H1 (cell line): ENCODE data around the gene JAKMIP1. TPM values are rescaled to one million over a fixed set of nuclear protein-coding genes. Genes with fewer than 3 reads are reported as not detected.

Source experiments
- CTCF ChIA-PET: fragments of 300-600 bp; sonication (Branson Sonifier 250); formaldehyde crosslinking; loops from one replicate; lab custom pipeline; 2021; ENCODE audit not compliant: partially characterized antibody; lab: Charles Lee
- POLR2A ChIA-PET: fragments of 300-600 bp; sonication (Branson Sonifier 250); formaldehyde crosslinking; loops from one replicate; lab custom pipeline; 2021; ENCODE audit warnings: inconsistent platforms; ENCODE audit not compliant: partially characterized antibody; lab: Charles Lee
- DNase-seq, 2 experiments: peaks; one replicate each; pipeline versions ENCODE4 v3.0.0 to v3.0.0-alpha.2; 2010 to 2022; ENCODE audit warnings: low spot score in 2 of 2, low read depth in 1 of 2, mixed read lengths in 1 of 2
- FAIRE-seq: peaks from 2 replicates; lab custom pipeline; 2011; peaks lifted over from hg19 to GRCh38; lab: Jason Lieb, UNC
- H2AFZ ChIP-seq: 2 replicates; pipeline ENCODE4 v1.8.1; 2012; ENCODE audit warnings: low read length, inconsistent platforms
- H2AK5ac ChIP-seq: 2 replicates; pipeline ENCODE4 v1.6.1; 2013; ENCODE audit warnings: low read depth, low read length
- H2BK120ac ChIP-seq: replicated peaks from 2 replicates; pipeline ENCODE3; 2013; ENCODE audit warnings: low read depth, low read length, inconsistent platforms
- H2BK12ac ChIP-seq: 2 replicates; pipeline ENCODE4 v1.6.1; 2013; ENCODE audit warnings: low read depth, low read length
- H2BK15ac ChIP-seq: 2 replicates; pipeline ENCODE4 v1.6.1; 2013; ENCODE audit warnings: low read length
- H2BK20ac ChIP-seq: 2 replicates; pipeline ENCODE4 v1.6.1; 2013; ENCODE audit warnings: low read length
- H2BK5ac ChIP-seq: 2 replicates; pipeline ENCODE4 v1.6.1; 2013; ENCODE audit warnings: low read depth, low read length
- H3K14ac ChIP-seq: 2 replicates; pipeline ENCODE4 v1.6.1; 2013; ENCODE audit warnings: inconsistent platforms; ENCODE audit not compliant: insufficient read length
- H3K18ac ChIP-seq: 2 replicates; pipeline ENCODE4 v1.6.1; 2013; ENCODE audit warnings: low read length; ENCODE audit errors: extremely low read depth
- H3K23ac ChIP-seq: 2 replicates; pipeline ENCODE4 v1.6.1; 2013; ENCODE audit warnings: inconsistent platforms; ENCODE audit not compliant: insufficient read length
- H3K23me2 ChIP-seq: 2 replicates; pipeline ENCODE4 v1.6.1; 2013; ENCODE audit warnings: low read depth, low read length
- H3K27ac ChIP-seq: 2 replicates; pipeline ENCODE4 v1.6.1; 2011; ENCODE audit warnings: low read depth, low read length, inconsistent platforms
- H3K27me3 ChIP-seq, 4 experiments: replicated peaks in 1 of 4; 1 replicate in 1 of 4; 2 replicates in 3 of 4; pipeline versions ENCODE4 v1.6.1 to v1.8.1; 2011 to 2013; ENCODE audit warnings: low read length in 3 of 4, mild to moderate bottlenecking in 3 of 4, inconsistent platforms in 2 of 4, mixed read lengths in 2 of 4, moderate library complexity in 1 of 4; ENCODE audit not compliant: control insufficient read depth in 3 of 4, insufficient read depth in 3 of 4; ENCODE audit errors: extremely low read depth in 1 of 4
- H3K36me3 ChIP-seq, 4 experiments: 2 replicates each; pipeline versions ENCODE4 v1.6.1 to v1.8.1; 2011 to 2013; ENCODE audit warnings: mild to moderate bottlenecking in 4 of 4, low read length in 3 of 4, moderate library complexity in 2 of 4, control low read depth in 1 of 4, inconsistent platforms in 1 of 4; ENCODE audit not compliant: insufficient read depth in 4 of 4, control insufficient read depth in 2 of 4
- H3K4ac ChIP-seq: replicated peaks from 2 replicates; pipeline ENCODE3; 2013; ENCODE audit warnings: low read length, low read depth, mixed read lengths, inconsistent platforms; ENCODE audit not compliant: insufficient read length
- H3K4me1 ChIP-seq, 4 experiments: replicated peaks in 1 of 4; 1 replicate in 1 of 4; 2 replicates in 3 of 4; pipeline versions ENCODE4 v1.6.1 to v1.8.1; 2011 to 2013; ENCODE audit warnings: low read length in 3 of 4, inconsistent platforms in 2 of 4, mixed read lengths in 1 of 4; ENCODE audit not compliant: insufficient read depth in 4 of 4, control insufficient read depth in 3 of 4
- H3K4me2 ChIP-seq, 2 experiments: 2 replicates each; pipeline versions ENCODE4 v1.6.1 to v1.8.1; 2011 to 2013; ENCODE audit warnings: low read depth in 2 of 2, low read length in 2 of 2, control low read depth in 1 of 2, inconsistent platforms in 1 of 2, mild to moderate bottlenecking in 1 of 2; ENCODE audit not compliant: insufficient read depth in 1 of 2
- H3K4me3 ChIP-seq, 4 experiments: fragments of 200-600, 300-600 bp in 1 of 4; sonication (generic), shearing (Covaris generic), sonication (Bioruptor Twin) in 1 of 4; 2 replicates each; pipeline versions ENCODE4 v1.5.1 to v1.8.1; 2011 to 2016; ENCODE audit warnings: low read length in 4 of 4, low read depth in 3 of 4, control low read depth in 2 of 4, inconsistent platforms in 2 of 4, mild to moderate bottlenecking in 2 of 4, mixed read lengths in 1 of 4, moderate library complexity in 1 of 4; ENCODE audit not compliant: insufficient read depth in 2 of 4; ENCODE audit errors: extremely low read depth in 1 of 4
- H3K56ac ChIP-seq: replicated peaks from 2 replicates; pipeline ENCODE3; 2013; ENCODE audit warnings: low read depth, mild to moderate bottlenecking, mixed read lengths, low read length, inconsistent platforms; ENCODE audit not compliant: insufficient read length
- H3K79me1 ChIP-seq: 2 replicates; pipeline ENCODE4 v1.6.1; 2013; ENCODE audit warnings: low read depth, low read length, control low read depth
- H3K79me2 ChIP-seq, 2 experiments: 2 replicates each; pipeline versions ENCODE4 v1.6.1 to v1.8.1; 2012 to 2013; ENCODE audit warnings: low read length in 2 of 2, mild to moderate bottlenecking in 2 of 2, inconsistent platforms in 1 of 2; ENCODE audit not compliant: insufficient read depth in 2 of 2, control insufficient read depth in 1 of 2
- H3K9ac ChIP-seq, 4 experiments: replicated peaks in 1 of 4; 1 replicate in 1 of 4; 2 replicates in 3 of 4; pipeline versions ENCODE4 v1.6.1 to v1.8.1; 2011 to 2013; ENCODE audit warnings: low read depth in 3 of 4, low read length in 3 of 4, control low read depth in 2 of 4, mild to moderate bottlenecking in 2 of 4, moderate library complexity in 2 of 4, inconsistent platforms in 1 of 4; ENCODE audit errors: extremely low read depth in 1 of 4
- H3K9me3 ChIP-seq, 2 experiments: 2 replicates each; pipeline versions ENCODE4 v1.6.1 to v1.8.1; 2012 to 2013; ENCODE audit warnings: mild to moderate bottlenecking in 2 of 2, moderate library complexity in 2 of 2, control low read depth in 1 of 2, inconsistent platforms in 1 of 2, low read depth in 1 of 2, low read length in 1 of 2, mixed read lengths in 1 of 2; ENCODE audit not compliant: insufficient read depth in 2 of 2
- H4K20me1 ChIP-seq, 2 experiments: replicated peaks in 1 of 2; 2 replicates each; pipeline versions ENCODE3 to v1.8.1; 2011 to 2013; ENCODE audit warnings: inconsistent platforms in 2 of 2, low read length in 2 of 2, mild to moderate bottlenecking in 1 of 2; ENCODE audit not compliant: insufficient read depth in 2 of 2, control insufficient read depth in 1 of 2
- H4K5ac ChIP-seq: 2 replicates; pipeline ENCODE4 v1.6.1; 2013; ENCODE audit warnings: low read length, low read depth, mixed read lengths, inconsistent platforms; ENCODE audit not compliant: insufficient read length
- H4K8ac ChIP-seq: 2 replicates; pipeline ENCODE4 v1.8.0; 2013; ENCODE audit warnings: mild to moderate bottlenecking, moderate library complexity, low read length, inconsistent platforms; ENCODE audit not compliant: insufficient read depth; ENCODE audit errors: extremely low read depth
- H4K91ac ChIP-seq: replicated peaks from 2 replicates; pipeline ENCODE3; 2013; ENCODE audit warnings: low read length, mixed read lengths, inconsistent platforms; ENCODE audit not compliant: insufficient read length
- CBX8 ChIP-seq: fragments of 300-800, 300-1000 bp; sonication (generic); IDR thresholded peaks from 2 replicates; pipeline ENCODE4 v1.7.1; 2016; ENCODE audit warnings: low read depth, low read length, borderline replicate concordance
- CHD1 ChIP-seq: IDR thresholded peaks from 2 replicates; pipeline ENCODE4 v1.6.1; 2012; ENCODE audit warnings: low read depth, low read length, improper control_type of control experiment
- CREB1 ChIP-seq: IDR thresholded peaks from 2 replicates; pipeline ENCODE4 v1.6.1; 2012; ENCODE audit warnings: inconsistent platforms
- RFX5 ChIP-seq: IDR thresholded peaks from 2 replicates; pipeline ENCODE4 v1.6.1; 2011; ENCODE audit warnings: low read depth, low read length, improper control_type of control experiment, borderline replicate concordance
- YY1 ChIP-seq: IDR thresholded peaks from 2 replicates; pipeline ENCODE4 v1.6.1; 2011; ENCODE audit warnings: low read depth, mild to moderate bottlenecking, low read length
- WGBS, 2 experiments: shearing (Covaris generic) in 1 of 2; methylation state at CpG; one replicate each; pipeline versions ENCODE4 v1.1.6 to v1.1.7; 2013 to 2015; ENCODE audit warnings: low lambda C conversion rate in 2 of 2, mixed read lengths in 2 of 2, inconsistent platforms in 1 of 2, low coverage in 1 of 2, missing lambda C conversion rate in 1 of 2; ENCODE audit not compliant: insufficient replicate concordance in 2 of 2, insufficient coverage in 1 of 2, insufficient read length in 1 of 2; ENCODE audit errors: extremely low coverage in 1 of 2, missing lambda C conversion rate in 1 of 2; 5-methylcytosine and 5-hydroxymethylcytosine counted together
- polyA plus RNA-seq, 7 experiments: library from polyadenylated mRNA; depleted of rRNA in 3 of 7; stranded (reverse) in 5 of 7; unstranded in 2 of 7; fragments of >200 nt in 5 of 7; fragments of 200-250 nt in 2 of 7; gene quantifications; 1 replicate in 5 of 7; 2 replicates in 1 of 7; 4 replicates in 1 of 7; pipeline versions ENCODE4 v1.2.1 to v1.2.3, GENCODE V29; 2011 to 2013; ENCODE audit warnings: missing spikeins in 2 of 7, mixed read lengths in 2 of 7
- total RNA-seq: library from RNA; stranded (reverse); fragmentation: NEBNext Ultra II Directional; extraction: Animal tissue kit (Norgen Biotek cat#: 25700); gene quantifications from 2 replicates; pipeline ENCODE4 v1.2.1, GENCODE V29; 2021

JAKMIP1 gene
- total and polyA plus RNA-seq, 2 of the 8 experiments (the other 6 are each of a cell fraction or from before 2014, with no cell fraction given), result 2.5 to 4.4 TPM

GRCh38 chr4:6172093-6172926, 28.0 kb downstream of the JAKMIP1 start:
- H4K5ac ChIP-seq, result no peak overlapping the region
- no peak overlapping the region for H2BK20ac ChIP-seq
- FAIRE-seq (no peak), DNase-seq (no peak)
- H3K4ac ChIP-seq, result no peak overlapping the region
- H3K23me2 ChIP-seq, result peaks cover 17% of the 10 kb centered on the region; the same call in 1 of the 2 replicates
- no peak overlapping the region for H3K18ac ChIP-seq
- H3K4me3 ChIP-seq, result no peak overlapping the region
- H3K9me3 ChIP-seq, result peaks cover 0 to 4% of the 10 kb centered on the region in 2 experiments; a peak in 1 of 4 replicates
- H4K8ac ChIP-seq, result no peak overlapping the region
- no peak overlapping the region for H2BK12ac ChIP-seq
- no peak overlapping the region for H2AK5ac ChIP-seq
- TF ChIP-seq CBX8 (no peak), RFX5 (no peak), CHD1 (no peak), YY1 (no peak), CREB1 (no peak)
- peaks cover 0 to 15% of the 10 kb centered on the region in 2 experiments for H4K20me1 ChIP-seq
- no peak overlapping the region for H3K4me2 ChIP-seq
- H3K79me2 ChIP-seq, result no peaks in the 10 kb centered on the region
- no peak overlapping the region for H3K9ac ChIP-seq
- POLR2A ChIA-PET, result interaction anchor here (1.2 kb wide), 1 partner anchor 9 kb away, joined by 4 read pairs; no protein-coding TSS in a partner anchor
- no peaks in the 10 kb centered on the region for H3K27me3 ChIP-seq
- 82% methylated on average over 9 of the region's 9 CpGs; no CpG with 5 or more reads in 1 of the 2 experiments for WGBS, 2 experiments
- no peak overlapping the region for H2BK5ac ChIP-seq
- CTCF ChIA-PET, result interaction anchor here (2.5 kb wide), 1 partner anchor 10 kb away, joined by 7 read pairs; no protein-coding TSS in a partner anchor
- no peak overlapping the region for H2BK120ac ChIP-seq
- no peak overlapping the region for H2BK15ac ChIP-seq
- no peaks in the 10 kb centered on the region for H3K36me3 ChIP-seq
- H2AFZ ChIP-seq, result no peak overlapping the region
- no peak overlapping the region for H3K23ac ChIP-seq
- no peak overlapping the region for H3K14ac ChIP-seq
- H3K27ac ChIP-seq, result no peak overlapping the region
- no peak overlapping the region for H3K56ac ChIP-seq
- no peaks in the 10 kb centered on the region for H3K4me1 ChIP-seq
- no peak overlapping the region for H4K91ac ChIP-seq
- H3K79me1 ChIP-seq, result no peaks in the 10 kb centered on the region
